Peyer's patch (tissue), 4 donors: Measurements from ENCODE around the gene ATP6V0A1. TPM values are rescaled to one million over a fixed set of nuclear protein-coding genes. Genes with fewer than 3 reads are reported as not detected.
A peak's percentile ranks its signal among the peaks of the same experiment; 100 is the strongest.
"Not testable (repeated sequence)": the region's sequence is repeated elsewhere in the genome, so short reads cannot be mapped to it uniquely, and the experiment has no call there.

ENCODE experiments used
- DNase-seq, 3 donors: peaks; one replicate each; pipeline ENCODE4 v3.0.0-alpha.2; 2017 to 2019
- H3K27ac ChIP-seq, 4 donors: fragments of 200-600 bp; sonication (generic); one replicate each; pipeline ENCODE4 v1.5.1; 2016 to 2019
- H3K27me3 ChIP-seq, 2 donors: fragments of 200-600 bp; sonication (generic); one replicate each; pipeline ENCODE4 v1.5.1; 2019
- H3K36me3 ChIP-seq, 3 donors: fragments of 200-600 bp; sonication (generic); one replicate each; pipeline ENCODE4 v1.5.1; 2016 to 2019
- H3K4me1 ChIP-seq, 4 donors: fragments of 200-600 bp; sonication (generic); one replicate each; pipeline ENCODE4 v1.5.1; 2016 to 2019
- H3K4me3 ChIP-seq, 4 donors: fragments of 200-600 bp; sonication (generic); 1 replicate in 3 of 4; 2 replicates in 1 of 4; pipeline ENCODE4 v1.5.1; 2016 to 2019; ENCODE audit warnings: mild to moderate bottlenecking in 1 of 4
- H3K9me3 ChIP-seq, 4 donors: fragments of 200-600 bp; sonication (generic); one replicate each; pipeline ENCODE4 v1.5.1; 2016 to 2019; ENCODE audit warnings: mild to moderate bottlenecking in 1 of 4
- CTCF ChIP-seq, 6 experiments: fragments of 450-650 bp in 4 of 6; fragments of 200-600 bp in 2 of 6; sonication (generic) in 1 of 6; IDR thresholded peaks; one replicate each; pipeline ENCODE4 v1.5.1; 2017 to 2019; ENCODE audit warnings: antibody characterized with exemption in 6 of 6, mild to moderate bottlenecking in 3 of 6, moderate library complexity in 1 of 6
- POLR2A ChIP-seq, 2 donors: fragments of 450-650 bp; IDR thresholded peaks; one replicate each; pipeline ENCODE4 v1.5.1; 2017; ENCODE audit warnings: antibody characterized with exemption in 2 of 2, mild to moderate bottlenecking in 2 of 2, moderate library complexity in 2 of 2
- total RNA-seq, 4 donors: library from RNA; depleted of rRNA; stranded (reverse); fragments of >200 nt; gene quantifications; one replicate each; pipeline ENCODE4 v1.1.0, GENCODE V29; 2016

ATP6V0A1 gene
- total RNA-seq, 4 donors from 2014 or later = 121 to 251 (median 204) TPM

GRCh38 chr17:42547698-42548069 is 89.0 kb downstream of the ATP6V0A1 start:
- Histone ChIP-seq H3K9me3 (no peaks in the 10 kb centered on the region), H3K4me1 (peaks cover 0 to 14% (median 0%) of the 10 kb centered on the region in 4 donors), H3K36me3 (peaks cover 0 to 14% (median 0%) of the 10 kb centered on the region in 3 donors), H3K4me3 (peak overlapping the region in 3 of 4 donors; percentile 49 to 59 (median 52)), H3K27me3 (no peaks in the 10 kb centered on the region), H3K27ac (no peak overlapping the region)
- DNase-seq = no peak
- TF ChIP-seq POLR2A (IDR thresholded peaks at IDR 0.05) (no peak), CTCF (IDR thresholded peaks at IDR 0.05) (no peak)

GRCh38 chr17:42548070-42548837 is 89.6 kb downstream of the ATP6V0A1 start:
- Histone ChIP-seq H3K4me1 (peaks cover 0 to 17% (median 0%) of the 10 kb centered on the region in 4 donors), H3K4me3 (peak overlapping the region; percentile 36 to 59 (median 50)), H3K27me3 (no peaks in the 10 kb centered on the region), H3K27ac (peak overlapping the region in 1 of 4 donors; percentile 53), H3K36me3 (peaks cover 0 to 9% (median 0%) of the 10 kb centered on the region in 3 donors), H3K9me3 (no peaks in the 10 kb centered on the region)
- DNase-seq = peak; percentile 93 to 96 (median 93)
- TF ChIP-seq CTCF (IDR thresholded peaks at IDR 0.05) (peak; percentile 21 to 79 (median 64)), POLR2A (IDR thresholded peaks at IDR 0.05) (no peak)

- H3K27me3 ChIP-seq = no peaks in the 10 kb centered on the region
- H3K4me1 ChIP-seq = peaks cover 0 to 25% (median 5%) of the 10 kb centered on the region in 4 donors
- H3K36me3 ChIP-seq = no peaks in the 10 kb centered on the region
- peak overlapping the region in 3 of 4 donors; percentile 36 to 52 (median 49) for H3K4me3 ChIP-seq
- TF ChIP-seq CTCF (IDR thresholded peaks at IDR 0.05) = no peak
- no peak for TF ChIP-seq POLR2A (IDR thresholded peaks at IDR 0.05)
- H3K9me3 ChIP-seq = no peaks in the 10 kb centered on the region
- peak overlapping the region in 1 of 4 donors; percentile 53 for H3K27ac ChIP-seq
- no peak for DNase-seq
These were observed 90.5 kb downstream of the ATP6V0A1 start for GRCh38 chr17:42548993-42549755.

GRCh38 chr17:42552736-42553135 is 94.1 kb downstream of the ATP6V0A1 start, which contains the start of gene HSD17B1:
Gene HSD17B1 (plus strand): TSS chr17:42552923. CDS start chr17:42552934, 11 bp downstream.
- not testable (repeated sequence) for DNase-seq, H3K9me3 ChIP-seq, H3K36me3 ChIP-seq, H3K27me3 ChIP-seq
- H3K4me3 ChIP-seq = peak within 1 kb of the TSS in 3 of 4 donors; percentile 83 to 90 (median 86)
- H3K4me1 ChIP-seq = peaks cover 0 to 41% (median 12%) of the 10 kb centered on the region in 4 donors
- peak within 1 kb of the TSS in 3 of 4 donors; percentile 87 to 93 (median 92) for H3K27ac ChIP-seq

GRCh38 chr17:42553161-42553818 is 94.6 kb downstream of the ATP6V0A1 start:
- H3K27ac ChIP-seq = peak overlapping the region in 1 of 4 donors; percentile 92
- no peak for TF ChIP-seq CTCF (IDR thresholded peaks at IDR 0.05)
- no peak for TF ChIP-seq POLR2A (IDR thresholded peaks at IDR 0.05)

More at GRCh38 chr17:42553161-42553818, 94.6 kb downstream of the ATP6V0A1 start:
- no peaks in the 10 kb centered on the region for H3K27me3 ChIP-seq
- H3K36me3 ChIP-seq = no peaks in the 10 kb centered on the region
- no peaks in the 10 kb centered on the region for H3K9me3 ChIP-seq
- peak overlapping the region in 3 of 4 donors; percentile 83 to 90 (median 86) for H3K4me3 ChIP-seq
- peaks cover 0 to 35% (median 12%) of the 10 kb centered on the region in 4 donors for H3K4me1 ChIP-seq
- DNase-seq = no peak
